WI38 (cell line): ENCODE measurements around the gene CNOT3.

Experiments used
- H3K4me3 ChIP-seq: 2 replicates; pipeline ENCODE4 v1.5.1; 2011; ENCODE audit warnings: low read depth, mild to moderate bottlenecking, control low read depth, low read length
- CTCF ChIP-seq: IDR thresholded peaks from 2 replicates; pipeline ENCODE4 v1.5.1; 2012; ENCODE audit warnings: low read depth, mild to moderate bottlenecking, control low read depth, low read length

Gene CNOT3

GRCh38 chr19:54124393-54124792 is 13.2 kb upstream of the CNOT3 start:
- no peak for TF ChIP-seq CTCF
- no peak overlapping the region for H3K4me3 ChIP-seq

DNA sequence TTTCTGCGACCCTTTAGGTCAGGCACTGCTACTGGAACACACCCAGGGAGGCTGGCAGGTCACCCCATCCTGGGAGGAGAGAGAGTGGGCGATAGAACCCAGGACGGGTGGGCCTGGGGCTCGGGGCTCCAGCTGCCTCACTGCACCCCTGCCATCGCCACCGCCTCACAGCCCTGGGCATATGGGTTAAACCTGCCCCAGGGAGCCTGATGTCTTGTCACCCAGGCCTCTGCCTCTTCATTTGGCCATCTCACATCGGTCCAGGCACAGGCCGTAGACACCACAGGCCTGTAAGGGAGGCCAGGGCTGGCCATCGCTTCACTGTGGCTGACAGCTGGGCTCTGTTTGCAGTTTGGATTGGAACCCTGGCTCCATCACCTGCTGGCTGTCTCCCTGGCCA is 11.8 kb upstream of the CNOT3 start:
- no peak overlapping the region for H3K4me3 ChIP-seq
- TF ChIP-seq CTCF, result no peak

GRCh38 chr19:54127688-54128440 is 9.7 kb upstream of the CNOT3 start:
- H3K4me3 ChIP-seq, result no peak overlapping the region
- TF ChIP-seq CTCF, result no peak

- no peak for TF ChIP-seq CTCF
- H3K4me3 ChIP-seq, result no peak overlapping the region
Observed at GRCh38 chr19:54128441-54128725, 9.2 kb upstream of the CNOT3 start.

DNA sequence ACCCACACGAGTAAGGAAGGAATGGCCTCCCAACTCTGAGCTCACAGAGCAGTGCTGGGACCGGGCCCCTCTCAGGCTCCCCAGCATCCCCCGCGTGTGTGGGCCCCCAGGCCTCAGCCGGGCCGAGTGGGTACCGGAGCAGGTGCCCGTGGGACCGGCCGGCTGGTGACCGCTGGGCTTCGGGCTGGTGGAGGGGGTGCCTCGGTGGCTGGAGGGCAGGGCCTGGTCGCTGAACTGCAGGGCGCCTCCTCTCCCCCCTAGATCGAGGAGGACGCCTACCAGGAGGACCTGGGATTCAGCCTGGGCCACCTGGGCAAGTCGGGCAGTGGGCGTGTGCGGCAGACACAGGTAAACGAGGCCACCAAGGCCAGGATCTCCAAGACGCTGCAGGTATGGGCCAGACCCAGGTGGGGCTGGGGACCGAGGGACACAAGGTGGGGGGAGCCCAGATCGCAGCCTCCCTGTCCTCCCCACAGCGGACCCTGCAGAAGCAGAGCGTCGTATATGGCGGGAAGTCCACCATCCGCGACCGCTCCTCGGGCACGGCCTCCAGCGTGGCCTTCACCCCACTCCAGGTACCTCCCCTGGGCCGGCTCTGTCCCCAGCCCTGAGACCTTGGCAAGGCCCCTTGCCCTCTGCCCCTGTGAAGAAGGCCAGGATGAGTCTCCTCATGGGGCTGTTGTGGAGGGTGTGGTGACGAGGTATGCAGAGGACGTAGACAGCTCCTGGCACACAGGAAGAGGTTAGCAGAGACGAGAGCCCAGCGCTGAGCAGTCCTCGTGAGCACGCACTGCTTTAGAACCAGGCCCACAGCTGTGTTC is 8.6 kb upstream of the CNOT3 start:
- H3K4me3 ChIP-seq, result no peak overlapping the region
- TF ChIP-seq CTCF, result no peak

- no peak overlapping the region for H3K4me3 ChIP-seq
- TF ChIP-seq CTCF, result no peak
Observed at GRCh38 chr19:54129617-54129996, 8.0 kb upstream of the CNOT3 start.

GRCh38 chr19:54133312-54133956 is 4.1 kb upstream of the CNOT3 start:
- no peak overlapping the region for H3K4me3 ChIP-seq
- no peak for TF ChIP-seq CTCF
